Esophagus squamous epithelium (tissue), 5 donors: ENCODE results near the gene EPN2. TPM values are rescaled to one million over a fixed set of nuclear protein-coding genes. Genes with fewer than 3 reads are reported as not detected.

Source experiments
- DNase-seq: peaks from one replicate; lab custom pipeline; 2025; lab: John Stamatoyannopoulos, UW
- H3K27ac ChIP-seq, 4 donors: fragments of 200-600 bp; sonication (generic); one replicate each; pipeline ENCODE4 v1.5.1; 2016 to 2019; ENCODE audit warnings: mild to moderate bottlenecking in 1 of 4
- H3K27me3 ChIP-seq, 4 donors: fragments of 200-600 bp; sonication (generic); 1 replicate in 3 of 4; 2 replicates in 1 of 4; pipeline versions ENCODE4 v1.5.1 to v1.6.0; 2017 to 2021; ENCODE audit warnings: antibody characterized with exemption in 1 of 4
- H3K36me3 ChIP-seq, 3 donors: fragments of 200-600 bp; sonication (generic); one replicate each; pipeline ENCODE4 v1.5.1; 2016 to 2019
- H3K4me1 ChIP-seq, 3 donors: fragments of 200-600 bp; sonication (generic); one replicate each; pipeline ENCODE4 v1.5.1; 2017 to 2019
- H3K4me3 ChIP-seq, 4 donors: fragments of 200-600 bp; sonication (generic); 1 replicate in 3 of 4; 2 replicates in 1 of 4; pipeline ENCODE4 v1.5.1; 2016 to 2019; ENCODE audit warnings: mild to moderate bottlenecking in 2 of 4, moderate library complexity in 1 of 4
- H3K9me3 ChIP-seq, 3 donors: fragments of 200-600 bp; sonication (generic); one replicate each; pipeline ENCODE4 v1.5.1; 2016 to 2019
- CTCF ChIP-seq, 6 experiments: fragments of 450-650 bp in 4 of 6; fragments of 200-600 bp in 2 of 6; sonication (generic) in 2 of 6; IDR thresholded peaks; one replicate each; pipeline ENCODE4 v1.5.1; 2016 to 2019; ENCODE audit warnings: antibody characterized with exemption in 6 of 6, mild to moderate bottlenecking in 4 of 6, moderate library complexity in 4 of 6
- POLR2A ChIP-seq, 4 donors: fragments of 450-650 bp; IDR thresholded peaks; one replicate each; pipeline ENCODE4 v1.6.1; 2017; ENCODE audit warnings: antibody characterized with exemption in 4 of 4, mild to moderate bottlenecking in 4 of 4, moderate library complexity in 3 of 4
- WGBS, 2 donors: methylation state at CpG; one replicate each; pipeline ENCODE4 v1.1.5; 2018; 5-methylcytosine and 5-hydroxymethylcytosine counted together
- intact Hi-C: fragments of 100-400 bp; cut with DNase I; formaldehyde crosslinking; loops from one replicate; pipeline ENCODE4 v1.15.0; 2022
- total RNA-seq, 4 donors: library from RNA; depleted of rRNA; stranded (reverse); fragments of >200 nt; gene quantifications; one replicate each; pipeline ENCODE4 v1.1.0, GENCODE V29; 2016
- donor health status: DM: yes; HTN: yes; CAD: no.

The EPN2 gene
- total RNA-seq, 4 donors from 2014 or later, result 24.2 to 61.4 (median 56.1) TPM

- Histone ChIP-seq H3K27me3 (no peaks in the 10 kb centered on the region), H3K27ac (peak overlapping the region in 1 of 4 donors; percentile 93), H3K36me3 (peaks cover 0 to 10% (median 0%) of the 10 kb centered on the region in 3 donors), H3K9me3 (no peaks in the 10 kb centered on the region), H3K4me3 (no peak overlapping the region), H3K4me1 (peaks cover 10 to 40% (median 14%) of the 10 kb centered on the region in 3 donors)
- WGBS, 2 donors, result 67 to 83% methylated on average over 6 of the region's 6 CpGs
- TF ChIP-seq CTCF (IDR thresholded peaks at IDR 0.05) (no peak), POLR2A (IDR thresholded peaks at IDR 0.05) (no peak)
- DNase-seq, result no peak
- intact Hi-C loops, result loop anchor here (5.0 to 10.0 kb wide), 2 partner anchors 86 to 403 kb away; no protein-coding TSS in a partner anchor
These were observed 124.2 kb downstream of the EPN2 start for GRCh38 chr17:19361326-19361725.

- Histone ChIP-seq H3K4me3 (peak overlapping the region; percentile 43 to 85 (median 73)), H3K27me3 (no peaks in the 10 kb centered on the region), H3K4me1 (peaks cover 10 to 40% (median 14%) of the 10 kb centered on the region in 3 donors), H3K36me3 (peaks cover 0 to 10% (median 0%) of the 10 kb centered on the region in 3 donors), H3K9me3 (no peaks in the 10 kb centered on the region), H3K27ac (peak overlapping the region; percentile 78 to 93 (median 89))
- 12 to 16% methylated on average over 13 to 16 of the region's 16 CpGs for WGBS, 2 donors
- intact Hi-C loops, result loop anchor here (5.0 to 10.0 kb wide), 2 partner anchors 85 to 403 kb away; no protein-coding TSS in a partner anchor
- no peak for DNase-seq
- TF ChIP-seq CTCF (IDR thresholded peaks at IDR 0.05), result no peak
- TF ChIP-seq POLR2A (IDR thresholded peaks at IDR 0.05), result no peak
These were observed 124.7 kb downstream of the EPN2 start for GRCh38 chr17:19361944-19362276.

GRCh38 chr17:19362277-19363113, 125.3 kb downstream of the EPN2 start, which contains the start of gene B9D1:
Gene B9D1 (minus strand): TSS chr17:19362723. CDS start chr17:19362569, 154 bp downstream.
- intact Hi-C loops, result loop anchor here (5.0 to 10.0 kb wide), 2 partner anchors 85 to 402 kb away; no protein-coding TSS in a partner anchor
- WGBS, 2 donors, result 0% methylated on average over 2 of the region's 83 CpGs
- no peaks in the 10 kb centered on the region for H3K9me3 ChIP-seq

GRCh38 chr17:19363114-19363438, 125.9 kb downstream of the EPN2 start:
- DNase-seq, result no peak
- TF ChIP-seq CTCF (IDR thresholded peaks at IDR 0.05) (no peak), POLR2A (IDR thresholded peaks at IDR 0.05) (no peak)
- Histone ChIP-seq H3K4me1 (peaks cover 10 to 33% (median 14%) of the 10 kb centered on the region in 3 donors), H3K9me3 (no peaks in the 10 kb centered on the region), H3K27ac (peak overlapping the region; percentile 78 to 93 (median 89)), H3K27me3 (no peaks in the 10 kb centered on the region), H3K36me3 (no peaks in the 10 kb centered on the region), H3K4me3 (peak overlapping the region; percentile 43 to 85 (median 73))
- WGBS, 2 donors, result 18 to 36% methylated on average over 7 to 13 of the region's 14 CpGs
- intact Hi-C loops, result loop anchor here (5.0 to 10.0 kb wide), 2 partner anchors 84 to 402 kb away; no protein-coding TSS in a partner anchor

More at GRCh38 chr17:19362277-19363113, 125.3 kb downstream of the EPN2 start, which contains the start of gene B9D1:
- peak within 1 kb of the TSS; percentile 78 to 93 (median 89) for H3K27ac ChIP-seq
- H3K36me3 ChIP-seq, result peaks cover 0 to 6% (median 0%) of the 10 kb centered on the region in 3 donors
- no peaks in the 10 kb centered on the region for H3K27me3 ChIP-seq
- DNase-seq, result peak; percentile 59
- H3K4me1 ChIP-seq, result peaks cover 10 to 35% (median 14%) of the 10 kb centered on the region in 3 donors
- peak in 1 of 4 donors; percentile 37 for TF ChIP-seq POLR2A (IDR thresholded peaks at IDR 0.05)
- TF ChIP-seq CTCF (IDR thresholded peaks at IDR 0.05), result peak; percentile 97 to 99 (median 98)
- H3K4me3 ChIP-seq, result peak within 1 kb of the TSS; percentile 43 to 85 (median 73)
